PFSK-1 (cell line): ENCODE measurements around the gene MARCHF10.

Source experiments
- POLR2AphosphoS5 ChIP-seq: IDR thresholded peaks from 2 replicates; pipeline ENCODE4 v1.6.1; 2012; ENCODE audit warnings: low read depth, mild to moderate bottlenecking, control low read depth, low read length, moderate library complexity
- SIN3A ChIP-seq: IDR thresholded peaks from 2 replicates; pipeline ENCODE4 v1.6.1; 2012; ENCODE audit warnings: mild to moderate bottlenecking, low read length, moderate library complexity, borderline replicate concordance; ENCODE audit not compliant: insufficient read depth
- TAF1 ChIP-seq: IDR thresholded peaks from 2 replicates; pipeline ENCODE4 v1.6.1; 2012; ENCODE audit warnings: low read length, control low read depth, borderline replicate concordance; ENCODE audit not compliant: insufficient read depth
- TF ChIP-seq, protein P1 (sequence below), 2 experiments: IDR thresholded peaks; 2 replicates each; pipeline versions ENCODE4 v1.6.1 to v1.8.0; 2011 to 2012; ENCODE audit warnings: low read depth in 2 of 2, low read length in 2 of 2, control low read depth in 1 of 2, inconsistent platforms in 1 of 2, mild to moderate bottlenecking in 1 of 2, moderate library complexity in 1 of 2; ENCODE audit not compliant: insufficient read depth in 1 of 2

DNA sequence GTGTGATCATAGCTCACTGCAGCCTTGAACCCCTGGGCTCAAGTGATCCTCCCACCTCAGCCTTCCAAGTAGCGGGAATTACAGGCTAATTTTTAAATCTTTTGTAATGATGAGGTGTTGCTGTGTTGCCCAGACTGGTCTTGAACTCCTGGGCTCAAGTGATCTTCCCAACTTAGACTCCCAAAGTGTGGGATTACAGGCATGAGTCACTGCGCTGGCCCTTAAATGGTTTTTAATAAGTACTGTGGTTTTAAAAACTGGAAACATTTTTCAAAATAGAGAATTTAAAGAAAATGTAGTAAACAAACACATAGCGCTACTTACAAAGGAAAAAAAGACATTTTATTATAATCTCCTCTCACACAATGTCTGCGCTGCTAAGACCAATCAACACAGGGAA, 32.2 kb downstream of the MARCHF10 start:
- TF ChIP-seq, protein P1, sequence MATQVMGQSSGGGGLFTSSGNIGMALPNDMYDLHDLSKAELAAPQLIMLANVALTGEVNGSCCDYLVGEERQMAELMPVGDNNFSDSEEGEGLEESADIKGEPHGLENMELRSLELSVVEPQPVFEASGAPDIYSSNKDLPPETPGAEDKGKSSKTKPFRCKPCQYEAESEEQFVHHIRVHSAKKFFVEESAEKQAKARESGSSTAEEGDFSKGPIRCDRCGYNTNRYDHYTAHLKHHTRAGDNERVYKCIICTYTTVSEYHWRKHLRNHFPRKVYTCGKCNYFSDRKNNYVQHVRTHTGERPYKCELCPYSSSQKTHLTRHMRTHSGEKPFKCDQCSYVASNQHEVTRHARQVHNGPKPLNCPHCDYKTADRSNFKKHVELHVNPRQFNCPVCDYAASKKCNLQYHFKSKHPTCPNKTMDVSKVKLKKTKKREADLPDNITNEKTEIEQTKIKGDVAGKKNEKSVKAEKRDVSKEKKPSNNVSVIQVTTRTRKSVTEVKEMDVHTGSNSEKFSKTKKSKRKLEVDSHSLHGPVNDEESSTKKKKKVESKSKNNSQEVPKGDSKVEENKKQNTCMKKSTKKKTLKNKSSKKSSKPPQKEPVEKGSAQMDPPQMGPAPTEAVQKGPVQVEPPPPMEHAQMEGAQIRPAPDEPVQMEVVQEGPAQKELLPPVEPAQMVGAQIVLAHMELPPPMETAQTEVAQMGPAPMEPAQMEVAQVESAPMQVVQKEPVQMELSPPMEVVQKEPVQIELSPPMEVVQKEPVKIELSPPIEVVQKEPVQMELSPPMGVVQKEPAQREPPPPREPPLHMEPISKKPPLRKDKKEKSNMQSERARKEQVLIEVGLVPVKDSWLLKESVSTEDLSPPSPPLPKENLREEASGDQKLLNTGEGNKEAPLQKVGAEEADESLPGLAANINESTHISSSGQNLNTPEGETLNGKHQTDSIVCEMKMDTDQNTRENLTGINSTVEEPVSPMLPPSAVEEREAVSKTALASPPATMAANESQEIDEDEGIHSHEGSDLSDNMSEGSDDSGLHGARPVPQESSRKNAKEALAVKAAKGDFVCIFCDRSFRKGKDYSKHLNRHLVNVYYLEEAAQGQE (IDR thresholded peaks at IDR 0.05; ENCODE audit: insufficient read depth in 1 of 2, low read depth in 2 of 2, low read length in 2 of 2) = no peak
- TF ChIP-seq TAF1 = no peak
- TF ChIP-seq POLR2AphosphoS5 = no peak
- no peak for TF ChIP-seq SIN3A
